GM19372 (cell line): Measurements from ENCODE around the gene SLC9C2.
"Not testable (repeated sequence)": the region's sequence is repeated elsewhere in the genome, so short reads cannot be mapped to it uniquely, and the experiment has no call there.

ENCODE experiments used
- ATAC-seq: cut with Tn5 transposase; IDR thresholded peaks from one replicate; pipeline ENCODE4 v1.9.1; 2021; ENCODE audit warnings: mild to moderate bottlenecking, low read depth, moderate library complexity; ENCODE audit not compliant: unreplicated experiment

The SLC9C2 gene

GRCh38 chr1:173530795-173531693, 71.8 kb downstream of the SLC9C2 start:
- no peak for ATAC-seq

- no peak for ATAC-seq
These were observed 73.8 kb downstream of the SLC9C2 start for GRCh38 chr1:173529106-173529505.

GRCh38 chr1:173527151-173527826, 75.6 kb downstream of the SLC9C2 start:
- ATAC-seq: no peak

DNA sequence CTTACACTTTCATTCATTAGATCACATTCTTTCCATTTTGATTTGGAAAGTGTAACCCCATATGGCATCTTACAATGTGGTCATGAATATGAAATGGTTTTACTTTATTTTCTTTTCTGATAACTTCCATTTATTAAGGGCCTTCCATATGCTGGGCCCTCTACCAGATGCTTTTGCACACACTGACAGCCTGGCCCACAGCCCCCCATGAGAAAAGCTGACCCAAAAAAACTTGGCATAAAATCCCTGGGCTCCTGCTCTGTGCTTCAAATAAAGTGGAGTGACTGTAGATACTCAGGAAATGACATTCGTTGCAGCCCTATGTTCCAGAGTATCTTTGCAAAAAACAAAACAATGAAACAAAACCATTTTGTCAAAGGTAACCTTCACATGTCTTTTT, 76.9 kb downstream of the SLC9C2 start:
- no peak for ATAC-seq

DNA sequence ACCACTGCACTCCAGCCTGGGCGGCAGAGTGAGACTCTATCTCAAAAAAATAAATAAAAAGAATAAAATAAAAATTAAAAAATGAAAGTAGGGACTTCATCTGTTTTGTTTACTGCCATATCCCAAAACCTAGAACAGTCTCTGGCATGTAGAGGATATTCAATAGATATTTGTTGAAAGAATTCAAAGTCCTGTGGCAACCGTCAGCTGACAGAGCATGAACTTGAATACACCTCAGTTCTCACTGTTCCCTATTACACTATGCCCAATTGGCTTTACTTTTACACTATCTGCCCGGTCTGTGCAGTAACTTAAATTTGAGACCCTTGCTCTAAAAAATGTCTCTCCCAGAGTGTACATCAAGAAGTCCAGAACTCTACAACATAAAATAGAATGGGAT, 79.5 kb downstream of the SLC9C2 start:
- no peak for ATAC-seq

DNA sequence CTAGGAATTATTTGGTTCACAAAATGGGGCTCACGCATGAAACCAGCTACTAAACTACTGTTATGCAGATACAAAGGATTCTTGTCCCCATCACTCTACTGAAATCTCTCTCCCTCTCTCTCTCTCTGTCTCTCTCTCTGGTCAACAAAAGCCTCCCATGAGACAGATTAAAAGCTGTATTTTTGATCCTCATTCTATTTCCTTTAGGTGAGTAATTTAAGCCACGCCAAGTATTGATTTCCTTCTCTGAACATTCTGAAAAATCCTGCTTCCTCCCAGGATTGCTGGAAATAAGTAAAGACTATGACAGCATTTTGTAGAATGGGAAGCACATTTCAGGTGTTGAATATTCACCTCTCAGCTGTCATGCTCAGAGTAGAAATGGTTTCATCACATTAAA, 82.1 kb downstream of the SLC9C2 start:
- no peak for ATAC-seq

DNA sequence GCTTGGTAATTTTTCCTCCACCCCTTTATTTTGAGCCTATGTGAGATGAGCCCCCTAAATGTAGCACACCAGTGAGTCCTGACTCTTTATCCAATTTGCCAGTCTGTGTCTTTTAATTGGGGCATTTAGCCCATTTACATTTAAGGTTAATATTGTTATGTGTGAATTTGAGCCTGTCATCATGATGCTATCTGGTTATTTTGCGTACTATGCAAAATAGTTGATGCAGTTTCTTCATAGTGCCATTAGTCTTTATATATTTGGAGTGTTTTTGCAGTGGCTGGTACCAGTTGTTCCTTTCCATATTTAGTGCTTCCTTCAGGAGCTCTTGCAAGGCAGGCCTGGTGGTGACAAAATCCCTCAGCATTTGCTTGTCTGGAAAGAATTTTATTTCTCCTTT, 88.4 kb downstream of the SLC9C2 start:
- not testable (repeated sequence) for ATAC-seq

DNA sequence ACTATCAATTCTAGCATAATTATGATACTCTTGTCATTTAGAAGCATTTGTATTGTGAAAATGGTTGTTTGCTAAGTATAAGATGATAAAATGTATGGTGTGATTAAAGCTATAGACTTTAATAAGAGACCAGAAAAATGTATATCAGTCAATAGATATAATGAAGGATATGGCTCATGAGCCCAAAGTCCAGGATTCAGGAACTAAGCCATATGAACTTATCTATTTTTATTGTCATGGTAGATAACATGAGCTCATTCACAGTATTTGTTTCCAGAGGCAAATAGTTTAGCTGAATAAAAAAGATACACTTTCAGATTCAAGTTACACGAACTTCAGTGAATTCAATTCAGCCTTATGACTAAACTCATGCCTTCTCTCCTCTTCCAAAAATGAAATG, 93.1 kb downstream of the SLC9C2 start:
- no peak for ATAC-seq

DNA sequence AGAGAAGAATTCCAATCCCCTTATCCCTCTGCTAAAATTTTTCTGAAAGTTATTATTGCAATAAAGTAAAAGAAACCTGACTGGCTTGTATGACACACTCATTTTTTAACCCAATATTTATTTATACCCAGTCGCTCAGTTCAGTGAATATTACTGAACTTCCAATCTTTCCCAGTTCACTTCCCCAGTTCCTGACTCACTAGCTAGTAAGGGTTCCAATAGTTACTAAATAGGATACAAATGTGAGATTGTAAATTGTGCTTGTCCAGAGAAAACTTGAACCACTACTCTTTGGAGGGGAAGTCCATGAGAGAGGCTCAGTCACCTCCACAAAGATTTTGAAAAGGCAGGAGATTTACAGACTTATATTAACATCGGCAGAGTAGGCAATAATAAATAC, 94.3 kb downstream of the SLC9C2 start:
- ATAC-seq: no peak

DNA sequence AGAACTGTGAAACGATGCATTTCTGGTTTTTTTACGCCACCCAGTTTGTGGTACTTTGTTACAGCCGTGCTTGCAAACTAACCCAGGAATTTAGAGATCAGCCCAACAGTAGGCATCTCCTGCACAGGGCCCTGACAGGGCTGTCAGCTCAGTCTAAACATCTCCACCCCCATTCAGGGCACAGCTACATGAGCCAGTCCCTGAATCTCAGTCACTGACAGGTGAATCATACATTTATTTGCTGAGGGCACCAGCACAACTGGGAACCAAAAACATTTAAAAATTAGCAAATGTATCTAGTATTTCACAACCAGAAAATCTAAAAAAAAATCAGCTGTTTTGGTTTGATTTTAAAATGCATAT, 95.0 kb downstream of the SLC9C2 start:
- no peak for ATAC-seq

- no peak for ATAC-seq
These were observed 95.5 kb downstream of the SLC9C2 start for GRCh38 chr1:173507205-173507846.

DNA sequence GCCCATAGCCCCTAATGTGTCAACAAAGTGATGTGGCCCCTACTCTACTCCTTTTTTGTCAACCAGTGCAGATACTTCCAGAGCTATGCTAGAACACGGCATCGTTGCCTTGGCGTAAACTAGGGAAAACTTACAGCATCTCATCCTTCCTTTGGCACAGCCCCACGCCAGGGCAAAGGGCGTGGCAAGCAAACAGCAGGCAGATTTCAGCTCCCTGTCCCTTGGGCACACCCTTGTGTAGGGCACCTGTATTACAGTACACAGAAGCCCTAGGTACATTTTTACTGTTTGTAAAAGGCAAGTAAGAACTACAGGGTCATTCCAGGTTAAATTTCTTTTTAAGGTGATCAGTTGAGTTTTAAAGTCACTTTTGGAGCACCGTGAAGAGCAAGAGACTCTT, 96.4 kb downstream of the SLC9C2 start:
- no peak for ATAC-seq

DNA sequence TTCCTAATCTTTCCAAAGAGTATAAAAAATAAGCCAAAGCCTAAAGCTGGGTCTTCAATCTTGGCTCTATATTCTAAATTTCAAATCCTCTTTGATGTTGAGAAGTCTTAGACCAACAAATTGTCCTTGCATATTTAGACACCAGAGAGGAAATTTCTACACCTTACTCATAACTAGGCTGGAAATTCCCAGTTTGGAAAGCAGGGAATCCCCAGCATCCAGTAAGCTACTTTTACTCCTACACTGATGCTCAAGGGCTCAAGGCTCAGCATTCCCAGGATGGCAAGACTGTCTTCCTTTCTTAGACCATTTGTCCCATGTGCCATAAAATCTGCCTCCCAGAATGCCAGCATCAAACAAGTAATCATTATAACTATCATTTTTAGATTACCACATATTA, 97.5 kb downstream of the SLC9C2 start:
- no peak for ATAC-seq

DNA sequence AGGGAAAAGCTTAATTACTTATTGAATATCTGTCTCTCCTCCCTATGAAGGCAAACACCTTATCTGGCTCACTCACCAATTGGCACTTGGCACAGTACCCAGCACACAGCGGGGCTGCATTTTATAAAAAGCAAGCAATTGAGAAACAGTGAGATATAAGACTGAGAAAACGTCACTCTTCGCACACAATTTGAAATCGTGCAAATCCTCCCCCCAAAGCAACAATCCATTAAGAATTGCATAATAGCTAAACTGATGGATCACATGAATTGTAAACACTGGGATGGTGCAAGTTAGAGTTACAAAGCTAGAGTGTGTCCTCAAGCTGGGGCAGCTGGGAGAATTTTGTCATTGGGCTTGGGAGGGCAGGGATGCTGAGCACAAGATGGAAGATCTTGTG, 98.6 kb downstream of the SLC9C2 start:
- no peak for ATAC-seq

GRCh38 chr1:173503391-173503790, 99.5 kb downstream of the SLC9C2 start:
- ATAC-seq: no peak

GRCh38 chr1:173502104-173502503, 100.8 kb downstream of the SLC9C2 start:
- no peak for ATAC-seq

- no peak for ATAC-seq
These were observed 103.1 kb downstream of the SLC9C2 start for GRCh38 chr1:173499729-173500128.

DNA sequence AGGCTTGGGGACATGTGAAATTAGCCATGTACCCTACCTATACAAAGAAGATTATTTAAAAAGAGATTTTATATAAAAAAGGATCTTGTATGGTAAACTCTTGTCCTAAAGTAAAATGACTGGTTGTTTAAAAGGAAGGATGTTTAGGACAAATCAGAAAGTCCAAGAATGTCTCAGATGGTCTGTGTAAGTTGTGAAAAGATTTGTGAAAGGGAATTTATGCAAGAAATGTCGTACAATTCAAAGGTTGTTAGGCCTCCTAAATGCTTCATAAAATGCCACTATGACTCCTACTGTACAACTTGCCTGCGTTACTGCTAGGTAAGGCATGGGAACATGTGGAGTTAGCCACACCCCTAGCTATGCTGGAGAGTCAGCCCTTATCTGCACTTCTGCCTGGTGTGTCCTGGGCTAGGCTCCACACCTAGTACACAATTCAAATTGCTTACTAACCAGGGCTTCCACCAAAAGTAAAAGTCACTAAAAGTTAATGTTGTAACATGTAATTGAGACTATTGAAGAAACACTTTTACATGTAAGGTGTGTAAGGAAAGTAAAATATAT, 106.0 kb downstream of the SLC9C2 start:
- ATAC-seq: no peak

DNA sequence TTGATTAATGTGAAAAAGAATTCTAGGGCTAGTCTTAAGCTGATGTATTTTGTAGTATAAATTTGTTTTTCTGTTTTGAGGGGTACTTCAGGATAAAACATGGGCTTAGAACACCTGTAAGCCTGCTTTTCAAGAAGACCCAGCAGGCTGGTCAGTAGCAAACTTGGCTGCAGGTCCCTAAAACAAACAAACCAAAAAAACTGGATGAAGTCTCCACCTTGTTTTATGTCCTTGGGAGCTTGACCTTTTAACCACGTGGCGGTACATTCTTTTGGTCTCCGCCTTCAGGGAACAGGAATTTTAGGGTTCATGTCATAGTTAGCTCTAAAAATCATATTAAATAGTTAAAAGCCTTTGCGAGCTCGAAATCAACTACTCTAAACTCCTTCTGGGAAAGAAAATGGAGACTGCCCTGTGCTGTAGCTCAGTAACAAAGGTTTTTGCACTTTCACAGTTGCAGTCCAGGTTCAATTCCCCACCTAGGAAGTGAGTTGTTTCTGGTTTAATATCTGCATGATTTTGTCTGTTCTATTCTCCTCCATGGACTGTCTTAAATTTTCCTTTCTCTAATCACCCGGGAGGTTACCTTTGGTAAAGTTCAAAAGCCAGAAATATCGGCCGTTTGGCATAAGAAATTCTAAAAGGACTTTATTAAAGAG, 107.1 kb downstream of the SLC9C2 start:
- ATAC-seq: no peak

GRCh38 chr1:173493125-173493524, 109.7 kb downstream of the SLC9C2 start:
- ATAC-seq: not testable (repeated sequence)

- no peak for ATAC-seq
These were observed 111.4 kb downstream of the SLC9C2 start for GRCh38 chr1:173491508-173491907.
